MCF 10A (cell line): ENCODE measurements around the gene VPS9D1. TPM values are rescaled to one million over a fixed set of nuclear protein-coding genes. Genes with fewer than 3 reads are reported as not detected.

Source experiments
- BruUV-seq: library from RNA; stranded (reverse); fragments of 400-500 nt; replicated peaks from 2 replicates; lab custom pipeline; 2021; lab: Mats Ljungman, UMichigan
- CTCF ChIA-PET: fragments of 300-600 bp; sonication (Branson Sonifier 250); formaldehyde crosslinking; extraction: SDS; loops from one replicate; lab custom pipeline; 2021; ENCODE audit warnings: antibody characterized with exemption, inconsistent platforms; lab: Yijun Ruan, JAX
- POLR2A ChIA-PET: fragments of 300-600, 350-650 bp; sonication (Branson Sonifier 250); formaldehyde crosslinking; extraction: SDS; loops from one replicate; lab custom pipeline; 2020; ENCODE audit warnings: antibody characterized with exemption, inconsistent platforms; lab: Yijun Ruan, JAX
- DNase-seq: peaks from one replicate; pipeline ENCODE4 v3.0.0-alpha.2; 2018; ENCODE audit not compliant: unreplicated experiment
- H3K27ac Mint-ChIP-seq: one replicate; pipeline ENCODE4 v1.8.0; 2022; ENCODE audit warnings: mild to moderate bottlenecking, low read depth, mixed read lengths; ENCODE audit not compliant: unreplicated experiment
- H3K27me3 Mint-ChIP-seq: one replicate; pipeline ENCODE4 v1.8.0; 2022; ENCODE audit warnings: mixed read lengths; ENCODE audit not compliant: insufficient read depth, unreplicated experiment
- H3K36me3 Mint-ChIP-seq: one replicate; pipeline ENCODE4 v1.8.0; 2022; ENCODE audit warnings: mild to moderate bottlenecking, moderate library complexity, mixed read lengths; ENCODE audit not compliant: insufficient read depth, unreplicated experiment
- H3K4me1 Mint-ChIP-seq: one replicate; pipeline ENCODE4 v1.8.0; 2022; ENCODE audit warnings: mixed read lengths; ENCODE audit not compliant: insufficient read depth, unreplicated experiment
- H3K4me3 Mint-ChIP-seq: one replicate; pipeline ENCODE4 v1.8.0; 2022; ENCODE audit warnings: mild to moderate bottlenecking, moderate library complexity, mixed read lengths; ENCODE audit not compliant: unreplicated experiment
- H3K9me3 Mint-ChIP-seq: one replicate; pipeline ENCODE4 v1.8.0; 2022; ENCODE audit warnings: mixed read lengths; ENCODE audit not compliant: unreplicated experiment
- CTCF ChIP-seq: fragments of 200-600 bp; IDR thresholded peaks from one replicate; pipeline ENCODE4 v1.8.0; 2022; ENCODE audit warnings: antibody characterized with exemption, mild to moderate bottlenecking; ENCODE audit not compliant: unreplicated experiment
- intact Hi-C: fragments of 100-400 bp; cut with micrococcal nuclease; formaldehyde crosslinking; loops from 2 replicates; pipeline ENCODE4 v1.14.1; 2022
- total RNA-seq: library from RNA; stranded (reverse); gene quantifications from 2 replicates; pipeline ENCODE4 v1.2.3, GENCODE V29; 2022

VPS9D1 gene
- total RNA-seq, 1 experiment from 2014 or later, result 12.0 TPM

- no peak overlapping the region for H3K4me3 Mint-ChIP-seq
- intact Hi-C loops, result no loop called here
Observed at GRCh38 chr16:89764711-89765201, 44.1 kb upstream of the VPS9D1 start.

GRCh38 chr16:89761304-89761922 lies 40.7 kb upstream of the VPS9D1 start:
- intact Hi-C loops, result no loop called here
- H3K4me1 Mint-ChIP-seq, result no peaks in the 10 kb centered on the region
- no peak overlapping the region for H3K27ac Mint-ChIP-seq
- H3K9me3 Mint-ChIP-seq, result no peaks in the 10 kb centered on the region
- H3K36me3 Mint-ChIP-seq, result peaks cover 45% of the 10 kb centered on the region
- ChIA-PET POLR2A (no interaction called here), CTCF (interaction anchor here (0.6 to 1.3 kb wide), 4 partner anchors 32 to 99 kb away, joined by 3 to 4 read pairs (median 3); no protein-coding TSS in a partner anchor)
- no peaks in the 10 kb centered on the region for H3K27me3 Mint-ChIP-seq
- TF ChIP-seq CTCF, result no peak
- no peak overlapping the region for H3K4me3 Mint-ChIP-seq
- BruUV-seq, result no TSS peak
- no peak for DNase-seq

More at GRCh38 chr16:89764711-89765201, 44.1 kb upstream of the VPS9D1 start:
- Mint-ChIP-seq H3K36me3 (peaks cover 54% of the 10 kb centered on the region), H3K27ac (no peak overlapping the region), H3K9me3 (no peaks in the 10 kb centered on the region), H3K4me1 (no peaks in the 10 kb centered on the region), H3K27me3 (no peaks in the 10 kb centered on the region)
- ChIA-PET CTCF (no interaction called here), POLR2A (no interaction called here)
- DNase-seq, result no peak
- TF ChIP-seq CTCF, result no peak
- BruUV-seq, result no TSS peak

GRCh38 chr16:89759746-89760340 lies 39.1 kb upstream of the VPS9D1 start:
- Mint-ChIP-seq H3K36me3 (peaks cover 53% of the 10 kb centered on the region), H3K27ac (no peak overlapping the region), H3K4me1 (no peaks in the 10 kb centered on the region), H3K27me3 (no peaks in the 10 kb centered on the region), H3K9me3 (no peaks in the 10 kb centered on the region), H3K4me3 (no peak overlapping the region)
- POLR2A ChIA-PET, result no interaction called here
- TF ChIP-seq CTCF, result no peak
- no peak for DNase-seq
- CTCF ChIA-PET, result interaction anchor here (1.0 kb wide), 1 partner anchor 36 kb away, joined by 3 read pairs; no protein-coding TSS in a partner anchor
- intact Hi-C loops, result no loop called here
- no TSS peak for BruUV-seq

GRCh38 chr16:89749637-89750036 lies 28.9 kb upstream of the VPS9D1 start:
- CTCF ChIA-PET, result interaction anchor here (1.2 to 1.3 kb wide), 2 partner anchors 44 to 112 kb away, joined by 3 to 4 read pairs; no protein-coding TSS in a partner anchor
- no TSS peak for BruUV-seq
- DNase-seq, result no peak
- Mint-ChIP-seq H3K9me3 (no peaks in the 10 kb centered on the region), H3K27me3 (no peaks in the 10 kb centered on the region), H3K36me3 (peaks cover 21% of the 10 kb centered on the region), H3K4me3 (no peak overlapping the region), H3K27ac (no peak overlapping the region), H3K4me1 (no peaks in the 10 kb centered on the region)
- intact Hi-C loops, result no loop called here
- TF ChIP-seq CTCF, result no peak
- POLR2A ChIA-PET, result interaction anchor here (1.0 kb wide), 2 partner anchors 46 to 48 kb away, joined by 3 to 4 read pairs; partner anchors contain the start of gene SPATA2L
